COLO829 (cell line): ENCODE data around the gene ANKS6.

Experiments
- DNase-seq: peaks from one replicate; pipeline ENCODE4 v3.0.0; 2012; ENCODE audit warnings: low spot score

Gene ANKS6

GRCh38 chr9:98738741-98739140 lies 57.6 kb downstream of the ANKS6 start:
- DNase-seq = no peak

GRCh38 chr9:98736226-98736625 lies 60.1 kb downstream of the ANKS6 start:
- no peak for DNase-seq

- DNase-seq = no peak
Observed at GRCh38 chr9:98732801-98733200, 63.6 kb downstream of the ANKS6 start.

- DNase-seq = no peak
Observed at GRCh38 chr9:98732091-98732490, 64.3 kb downstream of the ANKS6 start.

GRCh38 chr9:98730871-98731270 lies 65.5 kb downstream of the ANKS6 start:
- no peak for DNase-seq

- DNase-seq = no peak
Observed at GRCh38 chr9:98728500-98728899, 67.9 kb downstream of the ANKS6 start.

- DNase-seq = no peak
Observed at GRCh38 chr9:98727428-98727827, 68.9 kb downstream of the ANKS6 start.

GRCh38 chr9:98726735-98727134 lies 69.6 kb downstream of the ANKS6 start:
- no peak for DNase-seq

GRCh38 chr9:98724810-98725530 lies 71.4 kb downstream of the ANKS6 start:
- no peak for DNase-seq

- DNase-seq = no peak
Observed at GRCh38 chr9:98721643-98722042, 74.7 kb downstream of the ANKS6 start.

GRCh38 chr9:98720402-98720801 lies 76.0 kb downstream of the ANKS6 start:
- DNase-seq = no peak

GRCh38 chr9:98719055-98719454 lies 77.3 kb downstream of the ANKS6 start:
- DNase-seq = no peak

GRCh38 chr9:98714833-98715232 lies 81.5 kb downstream of the ANKS6 start:
- no peak for DNase-seq

- no peak for DNase-seq
Observed at GRCh38 chr9:98712987-98713386, 83.4 kb downstream of the ANKS6 start.

GRCh38 chr9:98709968-98710965 lies 86.1 kb downstream of the ANKS6 start:
- no peak for DNase-seq

- DNase-seq = no peak
Observed at GRCh38 chr9:98708933-98709911, 87.1 kb downstream of the ANKS6 start, which contains the start of gene GABBR2. Gene GABBR2, minus strand, starts transcription at chr9:98708935. Its CDS starts 198 bp downstream, at chr9:98708737.

GRCh38 chr9:98708103-98708932 lies 88.0 kb downstream of the ANKS6 start:
- no peak for DNase-seq

- peak; percentile 15 for DNase-seq
Observed at GRCh38 chr9:98707166-98708102, 88.9 kb downstream of the ANKS6 start.

GRCh38 chr9:98706651-98707165 lies 89.6 kb downstream of the ANKS6 start:
- DNase-seq = no peak
